H9 (cell line): ENCODE results near the gene HTATIP2. TPM values are rescaled to one million over a fixed set of nuclear protein-coding genes. Genes with fewer than 3 reads are reported as not detected.

Experiments used
- DNase-seq: peaks from one replicate; pipeline ENCODE4 v3.0.0-alpha.2; 2017
- H2AFZ ChIP-seq: one replicate; pipeline ENCODE4 v1.6.1; 2013; ENCODE audit warnings: mild to moderate bottlenecking, low read length, control low read depth, moderate library complexity
- H2AK5ac ChIP-seq: 2 replicates; pipeline ENCODE4 v1.6.1; 2013; ENCODE audit warnings: low read length, control low read depth, mixed read lengths; ENCODE audit not compliant: insufficient read length
- H2BK120ac ChIP-seq: one replicate; pipeline ENCODE4 v1.6.1; 2013; ENCODE audit warnings: low read depth, mild to moderate bottlenecking, low read length, control low read depth, inconsistent platforms; ENCODE audit not compliant: poor library complexity, severe bottlenecking
- H2BK12ac ChIP-seq: 2 replicates; pipeline ENCODE4 v1.6.1; 2013; ENCODE audit warnings: low read length, control low read depth, mixed read lengths, low read depth; ENCODE audit not compliant: insufficient read length
- H2BK15ac ChIP-seq: 2 replicates; pipeline ENCODE4 v1.6.1; 2013; ENCODE audit warnings: low read depth, low read length, control low read depth
- H2BK20ac ChIP-seq: one replicate; pipeline ENCODE4 v1.6.1; 2013; ENCODE audit warnings: low read depth, mild to moderate bottlenecking, low read length, control low read depth, inconsistent platforms; ENCODE audit not compliant: poor library complexity, severe bottlenecking
- H2BK5ac ChIP-seq: 2 replicates; pipeline ENCODE4 v1.6.1; 2013; ENCODE audit warnings: low read length, control low read depth, mixed read lengths; ENCODE audit not compliant: insufficient read length
- H3K14ac ChIP-seq: 2 replicates; pipeline ENCODE4 v1.6.1; 2013; ENCODE audit warnings: low read length, control low read depth; ENCODE audit not compliant: insufficient read depth
- H3K18ac ChIP-seq: 2 replicates; pipeline ENCODE4 v1.6.1; 2013; ENCODE audit warnings: low read depth, mild to moderate bottlenecking, mixed read lengths, low read length, control low read depth; ENCODE audit not compliant: insufficient read length
- H3K23ac ChIP-seq: 2 replicates; pipeline ENCODE4 v1.6.1; 2013; ENCODE audit warnings: low read length, control low read depth, mixed read lengths, low read depth; ENCODE audit not compliant: insufficient read length
- H3K23me2 ChIP-seq: 2 replicates; pipeline ENCODE4 v1.6.1; 2013; ENCODE audit warnings: low read depth, mild to moderate bottlenecking, mixed read lengths, low read length, control low read depth; ENCODE audit not compliant: insufficient read length, poor library complexity, severe bottlenecking
- H3K27ac ChIP-seq: 2 replicates; pipeline ENCODE4 v1.5.1; 2013; ENCODE audit warnings: low read length, control low read depth, mixed read lengths, low read depth; ENCODE audit not compliant: insufficient read length
- H3K27me3 ChIP-seq: 2 replicates; pipeline ENCODE4 v1.6.1; 2013; ENCODE audit warnings: low read length, control low read depth, inconsistent platforms; ENCODE audit not compliant: insufficient read depth
- H3K4ac ChIP-seq: 2 replicates; pipeline ENCODE4 v1.6.1; 2013; ENCODE audit warnings: low read depth, mild to moderate bottlenecking, control low read depth, inconsistent platforms, low read length, moderate library complexity
- H3K4me1 ChIP-seq: 2 replicates; pipeline ENCODE4 v1.6.1; 2013; ENCODE audit warnings: low read length, control low read depth, inconsistent platforms; ENCODE audit not compliant: insufficient read depth
- H3K4me2 ChIP-seq: 2 replicates; pipeline ENCODE4 v1.6.1; 2013; ENCODE audit warnings: low read length, control low read depth, mixed read lengths; ENCODE audit not compliant: insufficient read length, insufficient read depth
- H3K56ac ChIP-seq: 2 replicates; pipeline ENCODE4 v1.6.1; 2013; ENCODE audit warnings: low read depth, mild to moderate bottlenecking, mixed read lengths, low read length, control low read depth; ENCODE audit not compliant: insufficient read length
- H3K79me1 ChIP-seq: 2 replicates; pipeline ENCODE4 v1.6.1; 2013; ENCODE audit warnings: low read depth, mild to moderate bottlenecking, moderate library complexity, low read length, control low read depth, inconsistent platforms; ENCODE audit not compliant: insufficient read depth, poor library complexity, severe bottlenecking
- H3K79me2 ChIP-seq: 2 replicates; pipeline ENCODE4 v1.6.1; 2013; ENCODE audit warnings: low read length, control low read depth, inconsistent platforms; ENCODE audit not compliant: insufficient read depth
- H3K9ac ChIP-seq: 2 replicates; pipeline ENCODE4 v1.6.1; 2013; ENCODE audit warnings: low read length, control low read depth, mixed read lengths; ENCODE audit not compliant: insufficient read length; ENCODE audit errors: extremely low read depth
- H3K9me3 ChIP-seq: one replicate; pipeline ENCODE4 v1.6.1; 2013; ENCODE audit warnings: low read depth, low read length, inconsistent platforms; ENCODE audit not compliant: control insufficient read depth
- H3T11ph ChIP-seq: one replicate; pipeline ENCODE4 v1.6.1; 2013; ENCODE audit warnings: mild to moderate bottlenecking, low read length, control low read depth, inconsistent platforms
- H4K20me1 ChIP-seq: one replicate; pipeline ENCODE4 v1.6.1; 2013; ENCODE audit not compliant: control insufficient read depth, insufficient read length, insufficient read depth
- H4K5ac ChIP-seq: 2 replicates; pipeline ENCODE4 v1.6.1; 2013; ENCODE audit warnings: low read depth, mild to moderate bottlenecking, mixed read lengths, low read length, control low read depth; ENCODE audit not compliant: insufficient read length
- H4K8ac ChIP-seq: replicated peaks from 2 replicates; pipeline ENCODE4 v1.6.1; 2013; ENCODE audit warnings: low read length, control low read depth, mixed read lengths, low read depth; ENCODE audit not compliant: insufficient read length
- H4K91ac ChIP-seq: 2 replicates; pipeline ENCODE4 v1.6.1; 2013; ENCODE audit warnings: low read depth, mild to moderate bottlenecking, moderate library complexity, mixed read lengths, low read length, control low read depth; ENCODE audit not compliant: insufficient read length
- H3K27ac Mint-ChIP-seq, 3 experiments: 2 replicates in 2 of 3; 3 replicates in 1 of 3; pipeline ENCODE4 v1.8.0; 2020 to 2021; ENCODE audit warnings: mixed read lengths in 3 of 3, mild to moderate bottlenecking in 1 of 3, moderate library complexity in 1 of 3
- H3K27me3 Mint-ChIP-seq: 2 replicates; pipeline ENCODE4 v1.8.0; 2021; ENCODE audit warnings: low read depth, mild to moderate bottlenecking, moderate library complexity, mixed read lengths
- H3K36me3 Mint-ChIP-seq, 3 experiments: 2 replicates in 2 of 3; 3 replicates in 1 of 3; pipeline ENCODE4 v1.8.0; 2020 to 2021; ENCODE audit warnings: low read depth in 3 of 3, mixed read lengths in 3 of 3; ENCODE audit not compliant: insufficient read depth in 1 of 3
- H3K4me1 Mint-ChIP-seq, 2 experiments: 2 replicates each; pipeline ENCODE4 v1.8.0; 2020; ENCODE audit warnings: mixed read lengths in 2 of 2
- H3K4me3 Mint-ChIP-seq, 2 experiments: 2 replicates in 1 of 2; 3 replicates in 1 of 2; pipeline ENCODE4 v1.8.0; 2020 to 2021; ENCODE audit warnings: mild to moderate bottlenecking in 2 of 2, mixed read lengths in 2 of 2, moderate library complexity in 1 of 2
- H3K9me3 Mint-ChIP-seq, 2 experiments: 2 replicates in 1 of 2; 3 replicates in 1 of 2; pipeline ENCODE4 v1.8.0; 2020; ENCODE audit warnings: mild to moderate bottlenecking in 2 of 2, mixed read lengths in 2 of 2, moderate library complexity in 1 of 2
- CTCF ChIP-seq: fragments of 200-600 bp; sonication (generic); conservative IDR thresholded peaks from 3 replicates; pipeline ENCODE4 v1.8.0; 2021; ENCODE audit warnings: antibody characterized with exemption, mild to moderate bottlenecking
- WGBS: extraction: QIAGEN DNeasy Blood & Tissue Kit; methylation state at CpG from one replicate; pipeline ENCODE4 v1.1.7; 2013; ENCODE audit warnings: missing lambda C conversion rate, low lambda C conversion rate, mixed read lengths; ENCODE audit not compliant: insufficient read length; ENCODE audit errors: extremely low coverage; 5-methylcytosine and 5-hydroxymethylcytosine counted together
- total RNA-seq: library from RNA; stranded (reverse); gene quantifications from 2 replicates; pipeline ENCODE4 v1.2.1, GENCODE V29; 2021

The HTATIP2 gene
- total RNA-seq, 1 experiment from 2014 or later: 32.8 TPM

- Histone ChIP-seq H2BK20ac (no peak overlapping the region), H4K91ac (no peak overlapping the region), H3K23me2 (no peaks in the 10 kb centered on the region), H3K9ac (no peak overlapping the region), H4K20me1 (no peaks in the 10 kb centered on the region), H3K27me3 (no peaks in the 10 kb centered on the region), H3K4me2 (no peak overlapping the region), H2AK5ac (no peak overlapping the region), H2BK12ac (no peak overlapping the region), H3K27ac (no peak overlapping the region), H4K5ac (no peak overlapping the region), H3K14ac (no peak overlapping the region), H3K4ac (no peak overlapping the region), H2AFZ (no peak overlapping the region), H2BK15ac (no peak overlapping the region), H3K23ac (no peak overlapping the region), H3K9me3 (no peaks in the 10 kb centered on the region), H3K79me1 (no peaks in the 10 kb centered on the region), H3K56ac (no peak overlapping the region), H3K4me1 (peaks cover 4% of the 10 kb centered on the region; the same call in 1 of the 2 replicates), H3K18ac (no peak overlapping the region), H2BK5ac (no peak overlapping the region), H4K8ac (no peak overlapping the region), H2BK120ac (no peak overlapping the region), H3T11ph (no peak overlapping the region), H3K79me2 (no peaks in the 10 kb centered on the region)
- no peak overlapping the region for H3K27ac Mint-ChIP-seq
- H3K36me3 Mint-ChIP-seq: peaks cover 0 to 3% (median 0%) of the 10 kb centered on the region in 3 experiments; a peak in 2 of 7 replicates
- no peak overlapping the region for H3K4me3 Mint-ChIP-seq
- WGBS: no CpG with 5 or more reads among the region's 3 CpGs
- no peaks in the 10 kb centered on the region for H3K27me3 Mint-ChIP-seq
- no peaks in the 10 kb centered on the region for H3K9me3 Mint-ChIP-seq
- no peak for TF ChIP-seq CTCF
- no peak for DNase-seq
- peaks cover 14 to 15% of the 10 kb centered on the region in 2 experiments for H3K4me1 Mint-ChIP-seq
Measured at GRCh38 chr11:20373568-20374209, 10.2 kb downstream of the HTATIP2 start.
